HEK293T (cell line): ENCODE measurements around the gene RAE1.

Experiments used
- CTCF ChIA-PET: fragments of 350-600 bp; formaldehyde crosslinking; extraction: SDS; loops from one replicate; lab custom pipeline; 2021; ENCODE audit warnings: antibody characterized with exemption, inconsistent platforms; lab: Yijun Ruan, JAX
- POLR2A ChIA-PET: fragments of 350-600 bp; formaldehyde crosslinking; extraction: SDS; loops from one replicate; lab custom pipeline; 2020; ENCODE audit warnings: antibody characterized with exemption, inconsistent platforms; lab: Yijun Ruan, JAX
- DNase-seq: peaks from one replicate; pipeline ENCODE4 v3.0.0; 2012; ENCODE audit warnings: mixed read lengths; ENCODE audit errors: extremely low spot score
- ARNT ChIP-seq: fragments of 450-650 bp; IDR thresholded peaks from 2 replicates; pipeline ENCODE4 v1.6.1; 2017; ENCODE audit warnings: mild to moderate bottlenecking
- BHLHE40 ChIP-seq: fragments of 450-650 bp; IDR thresholded peaks from 2 replicates; pipeline ENCODE4 v1.6.1; 2016; ENCODE audit warnings: mild to moderate bottlenecking, moderate library complexity, borderline replicate concordance
- CTBP1 ChIP-seq: fragments of 450-650 bp; IDR thresholded peaks from 2 replicates; pipeline ENCODE4 v1.6.1; 2016; ENCODE audit warnings: borderline replicate concordance
- ELF4 ChIP-seq: fragments of 450-650 bp; IDR thresholded peaks from 2 replicates; pipeline ENCODE4 v1.6.1; 2017; ENCODE audit warnings: antibody characterized with exemption
- FOXA1 ChIP-seq: fragments of 450-650 bp; IDR thresholded peaks from 2 replicates; pipeline ENCODE4 v1.6.1; 2016; ENCODE audit warnings: mild to moderate bottlenecking
- FOXK2 ChIP-seq: fragments of 450-650 bp; IDR thresholded peaks from 2 replicates; pipeline ENCODE4 v1.6.1; 2016; ENCODE audit warnings: mild to moderate bottlenecking
- FOXM1 ChIP-seq: fragments of 450-650 bp; IDR thresholded peaks from 2 replicates; pipeline ENCODE4 v1.6.1; 2017; ENCODE audit warnings: mild to moderate bottlenecking, borderline replicate concordance
- HDGF ChIP-seq: fragments of 450-650 bp; IDR thresholded peaks from 2 replicates; pipeline ENCODE4 v1.6.1; 2017; ENCODE audit warnings: antibody characterized with exemption, borderline replicate concordance
- L3MBTL2 ChIP-seq: fragments of 450-650 bp; conservative IDR thresholded peaks from 2 replicates; pipeline ENCODE4 v1.6.1; 2016; ENCODE audit warnings: mild to moderate bottlenecking
- LEF1 ChIP-seq: fragments of 450-650 bp; IDR thresholded peaks from 2 replicates; pipeline ENCODE4 v1.6.1; 2017; ENCODE audit warnings: mild to moderate bottlenecking, borderline replicate concordance
- NFRKB ChIP-seq: fragments of 450-650 bp; IDR thresholded peaks from 2 replicates; pipeline ENCODE4 v1.6.1; 2016; ENCODE audit warnings: mild to moderate bottlenecking, moderate library complexity
- SP1 ChIP-seq: fragments of 450-650 bp; IDR thresholded peaks from 2 replicates; pipeline ENCODE4 v1.6.1; 2017
- SUZ12 ChIP-seq: fragments of 450-650 bp; IDR thresholded peaks from 2 replicates; pipeline ENCODE4 v1.6.1; 2016; ENCODE audit warnings: mild to moderate bottlenecking
- TARDBP ChIP-seq: fragments of 450-650 bp; IDR thresholded peaks from 2 replicates; pipeline ENCODE4 v1.6.1; 2016
- ZNF384 ChIP-seq: fragments of 450-650 bp; IDR thresholded peaks from 2 replicates; pipeline ENCODE4 v1.6.1; 2016
- TF ChIP-seq, protein P1 (sequence below): fragments of 450-650 bp; IDR thresholded peaks from 2 replicates; pipeline ENCODE4 v1.6.1; 2016

RAE1 gene

DNA sequence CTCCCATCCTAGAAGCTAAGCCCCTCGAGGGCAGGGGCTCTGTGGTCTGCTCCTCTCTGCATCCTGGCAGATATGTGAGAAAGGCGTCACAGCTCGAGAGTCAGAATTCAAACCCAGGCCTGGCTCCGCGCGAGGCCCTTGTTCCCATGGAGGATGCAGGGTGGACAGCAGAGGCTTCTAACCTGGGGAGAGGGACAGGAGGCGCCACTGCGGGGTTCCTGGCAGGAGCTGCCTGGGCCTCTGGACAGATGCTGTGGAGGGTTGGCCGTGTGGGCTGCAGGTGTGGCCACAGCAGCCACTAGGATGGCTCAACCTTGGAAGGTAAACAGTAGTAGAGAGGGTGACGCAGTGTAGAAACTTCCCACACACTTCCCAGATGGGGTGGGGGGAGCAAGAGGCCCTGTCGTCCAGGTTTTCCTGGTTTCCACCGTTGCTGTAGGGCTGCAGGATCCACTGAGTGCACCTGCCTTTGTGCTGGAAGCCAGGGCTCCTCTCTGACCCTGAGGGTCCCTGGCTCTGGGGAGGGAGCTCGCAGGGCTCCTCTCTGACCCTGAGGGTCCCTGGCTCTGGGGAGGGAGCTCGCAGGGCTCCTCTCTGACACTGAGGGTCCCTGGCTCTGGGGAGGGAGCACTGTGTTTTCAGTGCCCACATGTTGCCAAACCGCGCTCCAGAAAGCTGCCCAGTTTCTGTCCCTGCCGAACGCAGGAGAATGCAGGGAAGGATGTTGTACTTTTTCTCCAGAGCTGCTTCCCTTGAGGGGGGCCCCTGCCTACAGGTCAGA lies 54.4 kb downstream of the RAE1 start:
- CTCF ChIA-PET = no interaction called here
- no peak for DNase-seq
- TF ChIP-seq FOXK2 = no peak
- TF ChIP-seq L3MBTL2 = no peak
- no peak for TF ChIP-seq LEF1
- no peak for TF ChIP-seq ZNF384
- TF ChIP-seq, protein P1, sequence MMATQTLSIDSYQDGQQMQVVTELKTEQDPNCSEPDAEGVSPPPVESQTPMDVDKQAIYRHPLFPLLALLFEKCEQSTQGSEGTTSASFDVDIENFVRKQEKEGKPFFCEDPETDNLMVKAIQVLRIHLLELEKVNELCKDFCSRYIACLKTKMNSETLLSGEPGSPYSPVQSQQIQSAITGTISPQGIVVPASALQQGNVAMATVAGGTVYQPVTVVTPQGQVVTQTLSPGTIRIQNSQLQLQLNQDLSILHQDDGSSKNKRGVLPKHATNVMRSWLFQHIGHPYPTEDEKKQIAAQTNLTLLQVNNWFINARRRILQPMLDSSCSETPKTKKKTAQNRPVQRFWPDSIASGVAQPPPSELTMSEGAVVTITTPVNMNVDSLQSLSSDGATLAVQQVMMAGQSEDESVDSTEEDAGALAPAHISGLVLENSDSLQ = no peak
- no peak for TF ChIP-seq SP1
- TF ChIP-seq BHLHE40 = no peak
- no peak for TF ChIP-seq CTBP1
- POLR2A ChIA-PET = no interaction called here

DNA sequence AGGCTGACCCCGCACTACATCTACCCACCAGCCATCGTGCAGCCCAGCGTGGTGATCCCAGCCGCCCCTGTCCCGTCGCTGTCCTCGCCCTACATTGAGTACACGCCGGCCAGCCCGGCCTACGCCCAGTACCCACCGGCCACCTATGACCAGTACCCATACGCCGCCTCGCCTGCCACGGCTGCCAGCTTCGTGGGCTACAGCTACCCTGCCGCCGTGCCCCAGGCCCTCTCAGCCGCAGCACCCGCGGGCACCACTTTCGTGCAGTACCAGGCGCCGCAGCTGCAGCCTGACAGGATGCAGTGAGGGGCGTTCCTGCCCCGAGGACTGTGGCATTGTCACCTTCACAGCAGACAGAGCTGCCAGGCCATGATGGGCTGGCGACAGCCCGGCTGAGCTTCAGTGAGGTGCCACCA lies 56.5 kb downstream of the RAE1 start:
- TF ChIP-seq LEF1 (no peak), ZNF384 (no peak), SP1 (no peak), CTBP1 (no peak), FOXA1 (no peak), NFRKB (no peak)
- TF ChIP-seq, protein P1 = no peak
- no peak for DNase-seq
- CTCF ChIA-PET = interaction anchor here (0.6 kb wide), 1 partner anchor 20 kb away, joined by 3 read pairs; no protein-coding TSS in a partner anchor
- POLR2A ChIA-PET = interaction anchor here (1.1 kb wide), 1 partner anchor 17 kb away, joined by 3 read pairs; the partner anchor contains the start of gene RBM38

DNA sequence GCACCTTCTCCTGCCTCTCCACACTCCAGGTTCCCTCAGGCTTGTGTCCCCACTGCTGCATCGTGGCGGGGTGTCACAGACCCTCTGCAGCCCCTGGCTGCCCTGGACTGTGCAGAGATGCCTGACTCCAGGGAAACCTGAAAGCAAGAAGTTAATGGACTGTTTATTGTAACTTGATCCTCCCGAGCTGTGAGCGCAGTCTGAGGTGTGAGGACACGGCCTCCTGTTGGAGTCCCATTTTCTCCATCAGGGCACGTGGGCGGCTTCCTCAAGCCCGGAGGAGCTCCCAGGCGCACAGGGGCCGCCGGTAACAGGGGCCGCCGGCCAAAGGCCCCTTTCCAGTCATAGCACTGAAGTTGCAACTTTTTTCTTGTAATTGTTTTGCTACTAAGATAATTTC lies 57.1 kb downstream of the RAE1 start:
- TF ChIP-seq ELF4 (no peak), NFRKB (no peak), FOXM1 (no peak), SP1 (no peak), FOXA1 (no peak), CTBP1 (no peak), L3MBTL2 (peak; percentile 91), LEF1 (no peak), FOXK2 (no peak)
- DNase-seq = peak; percentile 43
- POLR2A ChIA-PET = no interaction called here
- CTCF ChIA-PET = no interaction called here

DNA sequence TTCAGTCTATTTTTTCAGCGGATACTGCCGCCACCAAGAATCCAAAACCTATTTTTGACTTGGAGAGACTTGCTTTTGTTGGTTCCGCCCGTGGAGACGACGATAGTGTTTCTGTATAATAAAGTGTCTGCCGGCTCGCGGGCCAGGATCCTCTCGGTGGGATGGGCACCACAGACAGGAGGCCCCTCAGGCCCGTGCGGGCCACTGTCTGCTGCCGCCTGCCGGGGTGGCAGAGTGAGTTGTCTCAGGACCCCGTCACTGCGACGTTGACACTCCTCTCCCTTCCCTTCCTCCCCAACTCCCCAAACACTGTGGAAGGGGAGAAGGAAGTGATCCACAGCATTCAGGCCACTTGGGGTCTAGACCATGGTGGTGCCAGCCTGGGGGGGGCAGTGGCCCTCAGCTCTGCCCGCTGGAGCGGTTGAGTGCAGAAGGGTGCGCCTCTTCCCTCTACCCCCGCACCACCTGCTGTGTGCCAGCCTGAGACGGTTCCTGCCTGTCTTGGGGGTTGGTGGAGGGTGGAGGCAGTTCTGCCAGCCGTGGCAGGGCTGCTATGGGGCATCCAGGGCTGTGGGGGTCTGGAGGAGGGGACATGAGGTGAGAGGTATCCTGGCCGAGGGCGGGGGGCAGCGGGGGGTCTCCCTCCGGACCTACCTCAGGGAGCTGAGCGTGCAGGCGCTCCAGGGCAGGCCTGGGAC lies 57.6 kb downstream of the RAE1 start:
- ChIA-PET POLR2A (no interaction called here), CTCF (no interaction called here)
- no peak for DNase-seq
- TF ChIP-seq CTBP1 (no peak), FOXK2 (no peak), L3MBTL2 (0 out of 2 replicates have a peak, but pooled peaks have one; percentile 16), ARNT (no peak)

DNA sequence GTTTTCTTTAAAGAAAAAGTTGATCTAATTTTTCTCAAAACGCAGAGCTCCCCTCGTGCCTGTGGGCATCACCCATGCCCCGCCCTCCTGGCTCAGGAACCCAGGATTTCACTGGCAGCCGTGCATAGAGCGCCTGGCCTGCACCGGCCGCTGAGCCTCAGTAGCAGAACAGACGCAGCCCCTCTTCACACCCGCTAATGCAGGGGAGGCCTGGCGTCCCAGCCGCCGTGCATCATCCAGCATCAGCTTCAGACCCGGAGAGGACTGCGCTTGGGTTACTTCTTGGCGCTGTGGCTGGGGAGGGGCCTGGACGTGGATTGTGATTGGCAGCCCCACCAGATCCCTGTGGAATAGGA lies 58.2 kb downstream of the RAE1 start:
- no peak for DNase-seq
- TF ChIP-seq SUZ12 (no peak), FOXK2 (no peak), CTBP1 (no peak), FOXA1 (no peak), HDGF (no peak), TARDBP (no peak), SP1 (no peak), LEF1 (no peak), ARNT (no peak), BHLHE40 (no peak), ELF4 (no peak), ZNF384 (no peak), FOXM1 (no peak), L3MBTL2 (no peak), NFRKB (no peak)
- TF ChIP-seq, protein P1 = no peak
- POLR2A ChIA-PET = no interaction called here
- CTCF ChIA-PET = no interaction called here

DNA sequence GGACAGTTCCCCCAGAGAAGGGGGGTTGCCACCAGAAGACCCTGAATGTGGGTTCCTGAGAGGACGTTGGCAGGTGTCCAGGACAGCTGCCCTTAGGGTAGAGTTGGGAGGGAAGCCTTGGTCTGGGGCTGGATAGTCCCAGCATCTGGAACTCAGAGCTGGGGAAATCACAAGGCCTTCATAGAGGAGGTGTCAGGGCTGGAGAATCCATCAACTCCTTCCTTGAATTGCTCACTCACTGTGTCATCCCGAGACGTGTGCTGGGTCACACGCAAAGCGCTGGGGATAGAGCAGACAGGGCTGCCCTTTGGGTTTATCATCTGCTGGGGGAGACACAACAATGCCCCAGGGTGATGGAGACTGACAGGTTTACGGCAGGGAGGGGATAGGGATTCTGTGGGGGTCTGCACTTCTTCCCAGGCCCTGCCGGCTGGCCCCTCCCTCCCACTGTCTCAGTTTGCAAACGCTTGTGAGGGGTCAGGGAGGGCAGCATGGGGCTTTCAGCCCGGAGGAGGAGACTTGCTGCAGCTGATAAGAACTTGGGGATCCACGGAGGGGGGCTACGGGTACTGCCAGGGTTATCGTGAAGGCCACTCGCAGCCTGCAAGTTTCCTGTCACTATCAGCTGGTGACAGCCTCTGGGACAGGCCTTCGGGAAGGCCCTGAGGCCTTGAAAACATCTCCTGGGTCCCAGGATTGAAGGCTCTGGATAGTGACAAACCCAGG lies 58.8 kb downstream of the RAE1 start:
- CTCF ChIA-PET = no interaction called here
- TF ChIP-seq ZNF384 = no peak
- POLR2A ChIA-PET = no interaction called here
- no peak for DNase-seq
